ENCODE measurements around the gene MIB1.
"Not testable (repeated sequence)": the region's sequence is repeated elsewhere in the genome, so short reads cannot be mapped to it uniquely, and the experiment has no call there.

MIB1 gene

DNA sequence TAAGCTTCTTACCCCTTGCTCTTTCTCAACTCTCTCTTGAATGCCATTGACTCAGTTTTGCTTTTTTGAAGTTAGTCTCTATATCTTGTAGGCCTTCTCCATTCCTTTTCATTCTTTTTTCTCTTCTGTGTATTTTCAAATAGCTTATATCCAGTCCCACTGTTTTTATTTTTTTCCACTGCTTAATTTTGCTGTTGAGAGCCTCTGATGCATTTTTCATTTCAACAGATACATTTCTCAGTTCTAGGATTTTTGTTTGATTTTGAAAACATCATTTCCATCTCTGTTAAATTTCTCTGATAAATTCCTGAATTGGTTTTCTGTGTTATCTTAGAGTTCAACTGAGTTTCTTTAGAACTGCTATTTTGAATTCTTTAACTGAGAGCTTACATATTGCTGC, 45.9 kb downstream of the MIB1 start:
- Histone ChIP-seq H3K27me3 (replicated peaks; ENCODE audit: control insufficient read depth, insufficient read depth, low read length) (no peaks in the 10 kb centered on the region), H3K9me3 (ENCODE audit: control insufficient read depth, low read length) (no peaks in the 10 kb centered on the region), H3K4me3 (ENCODE audit: low read length) (no peak overlapping the region), H3K4me1 (ENCODE audit: control insufficient read depth, insufficient read depth, low read length) (no peaks in the 10 kb centered on the region), H3K9ac (ENCODE audit: low read length) (no peak overlapping the region), H3K36me3 (ENCODE audit: control insufficient read depth, insufficient read depth, low read length, severe bottlenecking) (peaks cover 52% of the 10 kb centered on the region)
- no peak for DNase-seq (ENCODE audit: low read depth)

DNA sequence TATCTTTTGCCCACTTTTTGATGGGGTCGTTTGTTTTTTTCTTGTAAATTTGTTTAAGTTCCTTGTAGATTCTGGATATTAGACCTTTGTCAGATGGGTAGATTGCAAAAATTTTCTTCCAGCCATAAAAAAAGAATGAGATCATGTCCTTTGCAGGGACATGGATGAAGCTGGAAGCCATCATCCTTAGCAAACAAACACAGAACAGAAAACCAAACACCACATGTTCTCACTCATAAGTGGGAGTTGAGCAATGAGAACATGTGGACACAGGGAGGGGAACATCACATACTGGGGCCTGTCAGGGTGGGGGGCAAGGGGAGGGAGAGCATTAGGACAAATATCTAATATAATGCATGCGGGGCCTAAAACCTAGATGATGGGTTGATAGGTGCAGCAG, 55.5 kb downstream of the MIB1 start:
- not testable (repeated sequence) for H3K4me3 ChIP-seq (ENCODE audit: low read length); H3K4me1 ChIP-seq (ENCODE audit: control insufficient read depth, insufficient read depth, low read length); H3K27me3 ChIP-seq (replicated peaks; ENCODE audit: control insufficient read depth, insufficient read depth, low read length); H3K9ac ChIP-seq (ENCODE audit: low read length); H3K9me3 ChIP-seq (ENCODE audit: control insufficient read depth, low read length)
- peak; percentile 14 for DNase-seq (ENCODE audit: low read depth)
- H3K36me3 ChIP-seq (ENCODE audit: control insufficient read depth, insufficient read depth, low read length, severe bottlenecking), result peaks cover 16% of the 10 kb centered on the region

DNA sequence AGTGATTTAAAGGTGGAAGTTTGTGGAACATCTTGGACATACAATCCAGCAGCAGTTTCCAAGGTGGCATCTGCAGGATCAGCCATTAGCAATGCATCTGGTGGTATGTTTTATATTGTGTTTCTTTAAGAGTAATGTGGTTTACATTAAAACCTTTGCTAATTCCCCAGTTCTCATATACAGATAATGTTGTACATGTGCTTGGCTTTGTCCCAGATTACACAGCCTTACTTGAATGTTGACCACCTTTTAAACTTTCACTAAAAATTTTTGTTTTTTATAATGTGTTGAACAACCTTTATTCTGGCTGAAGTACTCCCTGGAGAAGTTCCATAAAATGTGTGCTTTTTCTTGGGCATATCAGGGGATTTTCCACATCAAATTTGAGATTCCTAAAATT, 57.5 kb downstream of the MIB1 start:
- Histone ChIP-seq H3K4me3 (ENCODE audit: low read length) (no peak overlapping the region), H3K9ac (ENCODE audit: low read length) (no peak overlapping the region), H3K27me3 (replicated peaks; ENCODE audit: control insufficient read depth, insufficient read depth, low read length) (no peaks in the 10 kb centered on the region), H3K4me1 (ENCODE audit: control insufficient read depth, insufficient read depth, low read length) (no peaks in the 10 kb centered on the region), H3K9me3 (ENCODE audit: control insufficient read depth, low read length) (no peaks in the 10 kb centered on the region), H3K36me3 (ENCODE audit: control insufficient read depth, insufficient read depth, low read length, severe bottlenecking) (peaks cover 13% of the 10 kb centered on the region)
- DNase-seq (ENCODE audit: low read depth), result peak; percentile 38

DNA sequence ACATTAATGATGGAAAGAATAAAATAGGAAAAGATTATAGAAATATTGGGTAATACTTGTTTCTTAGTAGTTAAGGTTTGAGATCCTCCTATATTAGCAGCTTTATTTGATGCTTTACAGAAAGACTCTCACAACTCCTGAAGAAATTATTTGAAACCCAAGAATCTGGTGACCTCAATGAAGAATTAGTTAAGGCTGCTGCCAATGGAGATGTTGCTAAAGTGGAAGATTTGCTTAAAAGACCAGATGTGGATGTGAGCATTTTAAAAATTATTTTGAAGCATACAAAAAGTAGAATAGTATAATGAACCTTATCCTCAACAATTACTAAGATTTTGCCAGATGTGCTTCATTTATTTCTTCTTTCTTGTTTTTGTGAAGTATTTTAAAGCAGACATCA, 59.1 kb downstream of the MIB1 start:
- Histone ChIP-seq H3K9me3 (ENCODE audit: control insufficient read depth, low read length) (no peaks in the 10 kb centered on the region), H3K4me1 (ENCODE audit: control insufficient read depth, insufficient read depth, low read length) (peaks cover 3% of the 10 kb centered on the region), H3K36me3 (ENCODE audit: control insufficient read depth, insufficient read depth, low read length, severe bottlenecking) (peaks cover 20% of the 10 kb centered on the region), H3K27me3 (replicated peaks; ENCODE audit: control insufficient read depth, insufficient read depth, low read length) (no peaks in the 10 kb centered on the region), H3K4me3 (ENCODE audit: low read length) (no peak overlapping the region), H3K9ac (ENCODE audit: low read length) (no peak overlapping the region)
- peak; percentile 65 for DNase-seq (ENCODE audit: low read depth)

DNA sequence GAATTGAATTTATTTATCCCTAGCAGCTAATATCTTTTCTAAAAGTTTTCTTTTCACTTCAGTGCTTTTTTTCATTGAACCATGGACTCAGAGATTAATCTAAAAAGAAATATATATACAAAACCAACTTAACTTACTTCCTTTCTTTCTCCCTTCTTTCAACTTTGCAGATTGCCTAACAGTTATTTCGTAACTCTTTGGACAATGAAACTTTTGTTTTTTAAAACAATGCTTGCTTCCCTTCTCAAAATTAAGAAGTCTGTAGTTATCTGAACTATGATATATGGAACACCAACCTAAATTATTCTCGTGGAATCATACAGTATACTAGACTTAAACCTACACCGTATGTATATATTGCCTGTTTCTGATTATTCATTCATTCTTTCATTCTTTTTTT, 62.9 kb downstream of the MIB1 start:
- Histone ChIP-seq H3K27me3 (replicated peaks; ENCODE audit: control insufficient read depth, insufficient read depth, low read length) (no peaks in the 10 kb centered on the region), H3K4me3 (ENCODE audit: low read length) (no peak overlapping the region), H3K4me1 (ENCODE audit: control insufficient read depth, insufficient read depth, low read length) (peaks cover 6% of the 10 kb centered on the region), H3K9ac (ENCODE audit: low read length) (no peak overlapping the region), H3K36me3 (ENCODE audit: control insufficient read depth, insufficient read depth, low read length, severe bottlenecking) (peaks cover 26% of the 10 kb centered on the region), H3K9me3 (ENCODE audit: control insufficient read depth, low read length) (no peaks in the 10 kb centered on the region)
- peak; percentile 83 for DNase-seq (ENCODE audit: low read depth)

DNA sequence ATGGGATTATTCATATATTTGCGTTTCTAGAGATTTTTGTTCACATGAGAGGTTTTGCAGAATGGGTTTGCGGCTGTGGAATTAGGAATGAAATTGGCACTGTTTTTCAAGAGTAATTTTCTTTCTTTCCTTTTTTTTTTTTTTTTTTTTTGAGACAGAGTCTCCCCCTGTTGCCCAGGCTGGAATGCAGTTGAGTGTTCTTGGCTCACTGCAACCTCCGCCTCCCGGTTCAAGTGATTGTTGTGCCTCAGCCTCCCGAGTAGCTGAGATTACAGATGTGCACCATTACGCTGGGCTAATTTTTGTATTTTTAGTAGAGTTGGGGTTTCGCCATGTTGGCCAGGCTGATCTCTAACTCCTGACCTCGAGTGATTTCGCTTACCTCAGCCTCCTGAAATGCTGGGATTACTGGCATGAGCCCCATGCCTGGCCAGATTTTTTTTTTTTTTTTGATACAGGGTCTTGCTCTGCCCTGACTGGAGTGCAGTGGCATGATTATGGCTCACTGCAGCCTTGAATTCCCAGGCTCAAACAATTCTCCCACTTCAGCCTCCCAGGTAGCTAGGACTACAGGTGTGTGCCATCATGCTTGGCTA, 65.3 kb downstream of the MIB1 start:
- Histone ChIP-seq H3K27me3 (replicated peaks; ENCODE audit: control insufficient read depth, insufficient read depth, low read length) (no peaks in the 10 kb centered on the region), H3K36me3 (ENCODE audit: control insufficient read depth, insufficient read depth, low read length, severe bottlenecking) (peaks cover 48% of the 10 kb centered on the region), H3K9me3 (ENCODE audit: control insufficient read depth, low read length) (peaks cover 10% of the 10 kb centered on the region), H3K4me1 (ENCODE audit: control insufficient read depth, insufficient read depth, low read length) (peaks cover 6% of the 10 kb centered on the region), H3K4me3 (ENCODE audit: low read length) (no peak overlapping the region), H3K9ac (ENCODE audit: low read length) (no peak overlapping the region)
- no peak for DNase-seq (ENCODE audit: low read depth)

DNA sequence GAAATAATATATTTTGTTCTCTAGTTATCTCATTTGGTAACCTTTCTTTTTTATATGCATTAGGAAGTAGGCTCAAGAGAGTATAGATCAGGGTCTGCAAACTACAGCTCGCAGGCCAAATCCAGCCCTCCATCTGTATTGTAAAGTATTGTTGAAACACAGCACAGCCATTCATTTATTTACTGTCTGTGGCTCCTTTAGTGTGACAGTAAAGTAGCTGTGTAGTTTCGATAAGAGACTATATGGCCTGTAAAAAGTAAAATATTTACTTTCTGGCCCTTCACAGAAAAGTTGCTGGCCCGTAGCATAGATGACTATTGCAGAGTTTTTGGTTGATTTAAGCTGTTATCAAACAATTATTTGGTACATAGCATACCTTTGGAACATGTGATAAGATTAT, 67.6 kb downstream of the MIB1 start:
- Histone ChIP-seq H3K36me3 (ENCODE audit: control insufficient read depth, insufficient read depth, low read length, severe bottlenecking) (peaks cover 41% of the 10 kb centered on the region), H3K9ac (ENCODE audit: low read length) (no peak overlapping the region), H3K4me1 (ENCODE audit: control insufficient read depth, insufficient read depth, low read length) (peaks cover 6% of the 10 kb centered on the region), H3K9me3 (ENCODE audit: control insufficient read depth, low read length) (peaks cover 10% of the 10 kb centered on the region), H3K27me3 (replicated peaks; ENCODE audit: control insufficient read depth, insufficient read depth, low read length) (no peaks in the 10 kb centered on the region), H3K4me3 (ENCODE audit: low read length) (no peak overlapping the region)
- DNase-seq (ENCODE audit: low read depth), result no peak

DNA sequence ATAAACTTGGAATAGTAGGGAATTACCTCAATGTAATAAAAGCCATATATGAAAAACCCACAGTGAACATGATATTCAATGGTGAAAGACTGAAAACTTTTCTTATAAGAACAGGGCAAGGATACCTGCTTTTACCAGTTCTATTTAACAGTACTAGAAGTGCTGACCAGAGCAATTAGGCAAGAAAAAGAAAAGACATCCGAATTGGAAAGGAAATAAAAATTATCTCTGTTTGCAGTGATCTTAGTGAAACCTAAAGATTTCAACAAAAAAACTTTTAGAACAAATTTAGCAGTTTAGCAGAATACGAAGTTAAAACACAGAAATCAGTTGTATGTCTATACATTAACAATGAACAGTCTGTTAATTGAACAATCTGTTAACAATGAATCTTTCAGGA, 69.1 kb downstream of the MIB1 start:
- peaks cover 6% of the 10 kb centered on the region for H3K4me1 ChIP-seq (ENCODE audit: control insufficient read depth, insufficient read depth, low read length)
- H3K9me3 ChIP-seq (ENCODE audit: control insufficient read depth, low read length), result peaks cover 10% of the 10 kb centered on the region
- no peak for DNase-seq (ENCODE audit: low read depth)
- no peak overlapping the region for H3K4me3 ChIP-seq (ENCODE audit: low read length)
- no peak overlapping the region for H3K9ac ChIP-seq (ENCODE audit: low read length)
- H3K27me3 ChIP-seq (replicated peaks; ENCODE audit: control insufficient read depth, insufficient read depth, low read length), result no peaks in the 10 kb centered on the region
- H3K36me3 ChIP-seq (ENCODE audit: control insufficient read depth, insufficient read depth, low read length, severe bottlenecking), result peaks cover 34% of the 10 kb centered on the region

DNA sequence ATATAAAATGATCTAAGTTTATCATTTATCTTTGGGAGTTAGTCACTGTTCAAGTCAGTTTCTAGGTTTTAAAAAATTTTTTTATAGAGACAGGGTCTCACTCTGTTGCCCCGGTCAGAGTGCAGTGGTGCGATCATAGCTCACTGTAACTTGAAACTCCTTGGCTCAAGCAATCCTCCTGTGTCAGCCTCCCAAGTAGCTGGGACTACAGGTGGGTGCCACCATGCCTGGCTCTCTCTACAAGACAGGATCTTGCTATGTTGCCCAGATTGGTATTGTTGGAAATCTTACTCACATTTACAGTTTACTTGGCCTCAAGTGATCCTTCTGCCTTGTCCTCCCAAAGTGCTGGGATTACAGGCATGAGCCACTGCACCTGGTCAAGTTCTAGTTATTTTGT, 74.5 kb downstream of the MIB1 start:
- Histone ChIP-seq H3K27me3 (replicated peaks; ENCODE audit: control insufficient read depth, insufficient read depth, low read length) (no peaks in the 10 kb centered on the region), H3K36me3 (ENCODE audit: control insufficient read depth, insufficient read depth, low read length, severe bottlenecking) (peaks cover 28% of the 10 kb centered on the region), H3K9ac (ENCODE audit: low read length) (no peak overlapping the region), H3K4me1 (ENCODE audit: control insufficient read depth, insufficient read depth, low read length) (peaks cover 3% of the 10 kb centered on the region), H3K9me3 (ENCODE audit: control insufficient read depth, low read length) (peaks cover 1% of the 10 kb centered on the region), H3K4me3 (ENCODE audit: low read length) (no peak overlapping the region)
- DNase-seq (ENCODE audit: low read depth), result no peak

DNA sequence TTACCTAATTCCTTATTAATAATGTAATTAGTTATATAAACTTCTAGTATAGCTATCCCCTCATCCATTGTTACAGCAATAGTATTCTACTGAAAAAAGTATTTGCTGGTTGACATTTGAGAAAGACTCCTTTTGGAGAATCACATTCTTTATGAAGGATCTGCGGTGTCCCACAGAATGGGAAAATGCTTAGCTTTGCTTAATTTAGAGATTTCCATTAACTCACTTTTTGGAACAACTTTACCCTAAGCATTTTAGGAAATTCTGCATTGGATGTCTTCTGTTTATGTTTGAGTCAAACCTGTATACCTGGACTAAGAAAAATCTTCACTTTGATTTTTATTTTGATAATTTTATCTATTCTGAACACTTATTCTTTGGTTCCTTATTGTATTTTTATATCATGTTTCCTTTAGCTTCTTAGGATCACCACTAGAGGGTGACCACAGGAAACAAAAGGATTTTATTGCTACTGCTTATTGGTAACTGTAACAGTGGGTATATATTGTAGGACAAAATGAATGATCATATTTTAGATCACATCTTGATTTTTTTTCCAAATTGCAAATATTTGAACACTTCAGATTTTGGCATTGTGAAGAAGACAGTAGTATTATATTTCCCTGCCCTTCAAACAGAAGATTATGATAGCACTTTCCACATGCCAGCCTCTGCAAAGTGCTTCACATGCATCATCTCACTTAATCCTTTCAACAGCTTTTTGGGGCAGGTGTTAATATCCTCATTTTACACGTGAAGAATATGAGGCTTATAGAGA, 79.6 kb downstream of the MIB1 start:
- peak; percentile 55 for DNase-seq (ENCODE audit: low read depth)
- H3K4me3 ChIP-seq (ENCODE audit: low read length), result no peak overlapping the region
- H3K27me3 ChIP-seq (replicated peaks; ENCODE audit: control insufficient read depth, insufficient read depth, low read length), result no peaks in the 10 kb centered on the region
- H3K9me3 ChIP-seq (ENCODE audit: control insufficient read depth, low read length), result no peaks in the 10 kb centered on the region
- no peaks in the 10 kb centered on the region for H3K4me1 ChIP-seq (ENCODE audit: control insufficient read depth, insufficient read depth, low read length)
- H3K36me3 ChIP-seq (ENCODE audit: control insufficient read depth, insufficient read depth, low read length, severe bottlenecking), result peaks cover 21% of the 10 kb centered on the region
- no peak overlapping the region for H3K9ac ChIP-seq (ENCODE audit: low read length)

DNA sequence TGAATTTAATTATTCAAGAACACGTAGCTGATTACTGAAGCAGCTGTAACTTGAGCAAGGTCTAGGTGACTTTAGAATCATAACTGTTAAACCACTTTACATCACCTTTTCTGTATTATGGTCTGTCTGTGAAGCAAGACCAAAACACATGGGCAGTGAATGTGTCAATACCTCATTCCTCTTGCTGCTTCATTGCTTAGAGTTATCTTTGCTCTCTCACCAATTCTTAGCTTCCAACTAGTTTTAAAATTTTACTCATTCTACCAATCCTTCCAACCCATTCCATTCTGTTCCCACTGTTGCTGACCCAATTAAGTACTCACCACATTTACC, 80.2 kb downstream of the MIB1 start:
- no peaks in the 10 kb centered on the region for H3K27me3 ChIP-seq (replicated peaks; ENCODE audit: control insufficient read depth, insufficient read depth, low read length)
- DNase-seq (ENCODE audit: low read depth), result no peak
- H3K9ac ChIP-seq (ENCODE audit: low read length), result no peak overlapping the region
- peaks cover 4% of the 10 kb centered on the region for H3K4me1 ChIP-seq (ENCODE audit: control insufficient read depth, insufficient read depth, low read length)
- no peak overlapping the region for H3K4me3 ChIP-seq (ENCODE audit: low read length)
- H3K9me3 ChIP-seq (ENCODE audit: control insufficient read depth, low read length), result no peaks in the 10 kb centered on the region
- H3K36me3 ChIP-seq (ENCODE audit: control insufficient read depth, insufficient read depth, low read length, severe bottlenecking), result peaks cover 16% of the 10 kb centered on the region

DNA sequence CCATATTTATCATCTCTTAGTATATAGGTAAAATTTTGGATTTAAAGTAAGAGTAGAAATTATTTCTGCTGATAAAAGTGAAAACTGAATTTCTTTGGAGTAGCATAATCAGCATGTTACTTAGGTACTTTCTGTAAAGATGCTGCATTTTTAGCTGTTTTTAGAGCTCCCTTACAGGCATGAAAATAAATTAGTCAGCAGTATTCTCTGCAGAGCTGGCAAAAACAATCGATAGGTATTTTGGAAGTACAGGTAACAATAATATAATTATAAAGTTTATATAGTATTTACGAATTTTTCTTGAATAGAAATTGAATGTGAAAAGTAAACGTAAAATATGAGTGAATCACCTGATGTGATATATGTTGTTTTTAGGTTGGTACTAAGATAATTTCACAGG, 83.3 kb downstream of the MIB1 start:
- H3K36me3 ChIP-seq (ENCODE audit: control insufficient read depth, insufficient read depth, low read length, severe bottlenecking), result peaks cover 4% of the 10 kb centered on the region
- H3K9me3 ChIP-seq (ENCODE audit: control insufficient read depth, low read length), result no peaks in the 10 kb centered on the region
- peaks cover 22% of the 10 kb centered on the region for H3K4me1 ChIP-seq (ENCODE audit: control insufficient read depth, insufficient read depth, low read length)
- no peak for DNase-seq (ENCODE audit: low read depth)
- H3K4me3 ChIP-seq (ENCODE audit: low read length), result no peak overlapping the region
- no peaks in the 10 kb centered on the region for H3K27me3 ChIP-seq (replicated peaks; ENCODE audit: control insufficient read depth, insufficient read depth, low read length)
- H3K9ac ChIP-seq (ENCODE audit: low read length), result no peak overlapping the region

All from adipocyte (in vitro differentiated cells).